Measurements from ENCODE around the gene TMEM14B. TPM values are rescaled to one million over a fixed set of nuclear protein-coding genes. Genes with fewer than 3 reads are reported as not detected.

Gene TMEM14B
- total RNA-seq, 1 experiment from 2014 or later = 82.9 TPM

- Mint-ChIP-seq H3K27me3 (ENCODE audit: low read depth) (no peaks in the 10 kb centered on the region), H3K4me3 (no peak overlapping the region), H3K27ac (no peak overlapping the region), H3K36me3 (no peaks in the 10 kb centered on the region), H3K9me3 (no peaks in the 10 kb centered on the region), H3K4me1 (no peaks in the 10 kb centered on the region)
- TF ChIP-seq STAT6 (CRISPR knock-in tag; conservative IDR thresholded peaks at IDR 0.05; ENCODE audit: low read depth) (no peak), ARID4B (CRISPR knock-in tag; IDR thresholded peaks at IDR 0.05; ENCODE audit: borderline replicate concordance) (no peak), RORB (CRISPR knock-in tag; IDR thresholded peaks at IDR 0.05) (no peak), FOXP4 (CRISPR knock-in tag; IDR thresholded peaks at IDR 0.05) (no peak), ZNF423 (CRISPR knock-in tag; IDR thresholded peaks at IDR 0.05) (no peak), NR2C2 (CRISPR knock-in tag; IDR thresholded peaks at IDR 0.05) (no peak), ELF4 (CRISPR knock-in tag; IDR thresholded peaks at IDR 0.05; ENCODE audit: low read depth) (no peak), CREB1 (CRISPR knock-in tag; IDR thresholded peaks at IDR 0.05) (no peak), USF2 (CRISPR knock-in tag; IDR thresholded peaks at IDR 0.05) (no peak), ATF3 (CRISPR knock-in tag; conservative IDR thresholded peaks at IDR 0.05) (no peak), GTF2I (CRISPR knock-in tag; conservative IDR thresholded peaks at IDR 0.05) (no peak), NFE2L1 (CRISPR knock-in tag; IDR thresholded peaks at IDR 0.05) (no peak), IRF2 (CRISPR knock-in tag; IDR thresholded peaks at IDR 0.05; ENCODE audit: borderline replicate concordance, low read depth) (no peak), ATF1 (CRISPR knock-in tag; IDR thresholded peaks at IDR 0.05) (no peak), TCF7 (CRISPR knock-in tag; IDR thresholded peaks at IDR 0.05; ENCODE audit: low read depth) (no peak)
- DNase-seq (ENCODE audit: low spot score) (no peak), ATAC-seq (no peak)
- ChIA-PET CTCF (interaction anchor here (1.1 to 1.3 kb wide), 2 partner anchors 315 to 328 kb away, joined by 3 to 6 read pairs; no protein-coding TSS in a partner anchor), POLR2A (no interaction called here)
These were observed 46.1 kb downstream of the TMEM14B start for GRCh38 chr6:10793695-10794094.

GRCh38 chr6:10794239-10794638, 46.6 kb downstream of the TMEM14B start:
- POLR2A ChIA-PET = no interaction called here
- ATAC-seq (no peak), DNase-seq (ENCODE audit: low spot score) (no peak)
- H3K36me3 Mint-ChIP-seq = no peaks in the 10 kb centered on the region
- no peaks in the 10 kb centered on the region for H3K9me3 Mint-ChIP-seq
- no peak overlapping the region for H3K4me3 Mint-ChIP-seq
- no peak overlapping the region for H3K27ac Mint-ChIP-seq
- H3K4me1 Mint-ChIP-seq = no peaks in the 10 kb centered on the region
- CTCF ChIA-PET = interaction anchor here (1.1 to 1.3 kb wide), 2 partner anchors 315 to 328 kb away, joined by 3 to 6 read pairs; no protein-coding TSS in a partner anchor
- no peaks in the 10 kb centered on the region for H3K27me3 Mint-ChIP-seq (ENCODE audit: low read depth)
- TF ChIP-seq TEAD1 (CRISPR knock-in tag; IDR thresholded peaks at IDR 0.05) = no peak
- TF ChIP-seq NR3C1 (CRISPR knock-in tag; conservative IDR thresholded peaks at IDR 0.05; ENCODE audit: low read depth) = no peak
- no peak for TF ChIP-seq ZNF121 (CRISPR knock-in tag; IDR thresholded peaks at IDR 0.05)
- no peak for TF ChIP-seq JAZF1 (CRISPR knock-in tag; IDR thresholded peaks at IDR 0.05)
- no peak for TF ChIP-seq ESRRA (CRISPR knock-in tag; IDR thresholded peaks at IDR 0.05; ENCODE audit: borderline replicate concordance)
- no peak for TF ChIP-seq GRHL2 (CRISPR knock-in tag; IDR thresholded peaks at IDR 0.05; ENCODE audit: insufficient replicate concordance, severe bottlenecking)
- TF ChIP-seq PREB (CRISPR knock-in tag; IDR thresholded peaks at IDR 0.05; ENCODE audit: borderline replicate concordance) = no peak
- TF ChIP-seq SP1 (CRISPR knock-in tag; conservative IDR thresholded peaks at IDR 0.05) = no peak
- TF ChIP-seq ATF1 (CRISPR knock-in tag; IDR thresholded peaks at IDR 0.05) = no peak
- no peak for TF ChIP-seq ZMAT4 (CRISPR knock-in tag; IDR thresholded peaks at IDR 0.05)
